Activated CD8-positive, alpha-beta memory T cell treated with anti-CD3 and anti-CD28 coated beads, Interleukin-2, amount 10 ng/mL, durations not matched to agents 7 days and 5 days (primary cell): ENCODE results near the gene CARD16. TPM values are rescaled to one million over a fixed set of nuclear protein-coding genes. Genes with fewer than 3 reads are reported as not detected.
"Not testable (repeated sequence)": the region's sequence is repeated elsewhere in the genome, so short reads cannot be mapped to it uniquely, and the experiment has no call there.

ENCODE experiments used
- ATAC-seq: fragments of 150-1000 bp; cut with Tn5 transposase; one replicate; pipeline ENCODE4 v1.10.0; 2021; ENCODE audit warnings: moderate library complexity
- CTCF ChIA-PET: fragments of 350-600 bp; sonication (Branson Sonifier 250); formaldehyde crosslinking; loops from one replicate; lab custom pipeline; 2021; ENCODE audit warnings: antibody characterized with exemption; lab: Charles Lee
- DNase-seq: peaks from one replicate; pipeline ENCODE4 v3.0.0-alpha.2; 2020
- H3K27ac Mint-ChIP-seq: one replicate; pipeline ENCODE4 v1.8.0; 2021; ENCODE audit warnings: mild to moderate bottlenecking, mixed read lengths
- H3K27me3 Mint-ChIP-seq: one replicate; pipeline ENCODE4 v1.8.0; 2021; ENCODE audit warnings: mixed read lengths
- H3K36me3 Mint-ChIP-seq: one replicate; pipeline ENCODE4 v1.8.0; 2021; ENCODE audit warnings: mild to moderate bottlenecking, mixed read lengths
- H3K4me1 Mint-ChIP-seq: one replicate; pipeline ENCODE4 v1.8.0; 2021; ENCODE audit warnings: mixed read lengths
- H3K4me3 Mint-ChIP-seq: one replicate; pipeline ENCODE4 v1.8.0; 2021; ENCODE audit warnings: mild to moderate bottlenecking, moderate library complexity, mixed read lengths
- H3K9me3 Mint-ChIP-seq: one replicate; pipeline ENCODE4 v1.8.0; 2022; ENCODE audit warnings: low read depth, mixed read lengths
- total RNA-seq, 2 experiments: library from RNA; stranded (reverse); gene quantifications; one replicate each; pipeline ENCODE4 v1.2.3, GENCODE V29; 2021

The CARD16 gene
- 10 to 100 TPM; 70.3 to 92.0 TPM for total RNA-seq

- ATAC-seq (peak; percentile 95), DNase-seq (peak; percentile 70)
- CTCF ChIA-PET = interaction anchor here (1.4 kb wide), 1 partner anchor 15 kb away, joined by 3 read pairs; no protein-coding TSS in a partner anchor
- Mint-ChIP-seq H3K27ac (peak within 1 kb of the TSS; percentile 94), H3K4me1 (peaks cover 36% of the 10 kb centered on the region), H3K4me3 (peak within 1 kb of the TSS; percentile 92), H3K36me3 (peaks cover 44% of the 10 kb centered on the region)
- not testable (repeated sequence) for H3K27me3 Mint-ChIP-seq, H3K9me3 Mint-ChIP-seq
These were observed at the start of gene CARD16 for GRCh38 chr11:105044557-105045524. CARD16 (minus strand) TSS chr11:105045335; CDS start chr11:105045297, 38 bp downstream.

GRCh38 chr11:105092256-105093239 lies 47.4 kb upstream of the CARD16 start:
- Mint-ChIP-seq H3K9me3 (no peaks in the 10 kb centered on the region), H3K4me1 (peaks cover 11% of the 10 kb centered on the region)

GRCh38 chr11:105081412-105082150 lies 36.4 kb upstream of the CARD16 start:
- H3K9me3 Mint-ChIP-seq = no peaks in the 10 kb centered on the region
- H3K27me3 Mint-ChIP-seq = peaks cover 11% of the 10 kb centered on the region
- DNase-seq (no peak), ATAC-seq (no peak)
- CTCF ChIA-PET = interaction anchor here (1.3 kb wide), 1 partner anchor 12 kb away, joined by 3 read pairs; no protein-coding TSS in a partner anchor
- no peak overlapping the region for H3K27ac Mint-ChIP-seq
- peaks cover 4% of the 10 kb centered on the region for H3K36me3 Mint-ChIP-seq
- peaks cover 30% of the 10 kb centered on the region for H3K4me1 Mint-ChIP-seq
- H3K4me3 Mint-ChIP-seq = no peak overlapping the region

More at GRCh38 chr11:105092256-105093239, 47.4 kb upstream of the CARD16 start:
- Mint-ChIP-seq H3K27me3 (peaks cover 14% of the 10 kb centered on the region), H3K27ac (no peak overlapping the region), H3K4me3 (no peak overlapping the region), H3K36me3 (peaks cover 41% of the 10 kb centered on the region)
- no peak for DNase-seq
- CTCF ChIA-PET = no interaction called here
- no peak for ATAC-seq

GRCh38 chr11:105080171-105080906 lies 35.2 kb upstream of the CARD16 start:
- H3K27me3 Mint-ChIP-seq, H3K4me3 Mint-ChIP-seq, ATAC-seq, H3K36me3 Mint-ChIP-seq, H3K9me3 Mint-ChIP-seq, DNase-seq: not testable (repeated sequence)
- Mint-ChIP-seq H3K27ac (peak overlapping the region; percentile 8), H3K4me1 (peaks cover 30% of the 10 kb centered on the region)
- CTCF ChIA-PET = interaction anchor here (1.3 kb wide), 1 partner anchor 14 kb away, joined by 3 read pairs; no protein-coding TSS in a partner anchor

- Mint-ChIP-seq H3K4me3 (no peak overlapping the region), H3K27me3 (no peaks in the 10 kb centered on the region), H3K27ac (no peak overlapping the region), H3K36me3 (peaks cover 4% of the 10 kb centered on the region), H3K4me1 (peaks cover 30% of the 10 kb centered on the region), H3K9me3 (no peaks in the 10 kb centered on the region)
- DNase-seq = no peak
- ATAC-seq = no peak
- CTCF ChIA-PET = interaction anchor here (1.4 kb wide), 1 partner anchor 18 kb away, joined by 4 read pairs; no protein-coding TSS in a partner anchor
These were observed 33.1 kb upstream of the CARD16 start for GRCh38 chr11:105078283-105078682.

GRCh38 chr11:105077141-105077790 lies 32.1 kb upstream of the CARD16 start:
- Mint-ChIP-seq H3K4me1 (peaks cover 30% of the 10 kb centered on the region), H3K27ac (peak overlapping the region; percentile 34)
- H3K27me3 Mint-ChIP-seq, H3K9me3 Mint-ChIP-seq, CTCF ChIA-PET, H3K4me3 Mint-ChIP-seq, H3K36me3 Mint-ChIP-seq: not testable (repeated sequence)
- DNase-seq = peak; percentile 48
- peak; percentile 57 for ATAC-seq

GRCh38 chr11:105074166-105074530 lies 29.0 kb upstream of the CARD16 start:
- Mint-ChIP-seq H3K9me3 (no peaks in the 10 kb centered on the region), H3K4me3 (no peak overlapping the region), H3K4me1 (peaks cover 34% of the 10 kb centered on the region), H3K36me3 (peaks cover 7% of the 10 kb centered on the region), H3K27me3 (no peaks in the 10 kb centered on the region), H3K27ac (no peak overlapping the region)
- CTCF ChIA-PET = no interaction called here
- no peak for ATAC-seq
- DNase-seq = no peak

GRCh38 chr11:105073456-105074165 lies 28.5 kb upstream of the CARD16 start:
- H3K4me3 Mint-ChIP-seq = no peak overlapping the region
- H3K27ac Mint-ChIP-seq = no peak overlapping the region
- H3K4me1 Mint-ChIP-seq = peaks cover 37% of the 10 kb centered on the region
- no peak for DNase-seq
- no peaks in the 10 kb centered on the region for H3K27me3 Mint-ChIP-seq
- no peaks in the 10 kb centered on the region for H3K9me3 Mint-ChIP-seq
- H3K36me3 Mint-ChIP-seq = peaks cover 11% of the 10 kb centered on the region
- CTCF ChIA-PET = no interaction called here
- no peak for ATAC-seq

- CTCF ChIA-PET, H3K27me3 Mint-ChIP-seq, ATAC-seq, DNase-seq, H3K36me3 Mint-ChIP-seq, H3K27ac Mint-ChIP-seq, H3K4me3 Mint-ChIP-seq, H3K9me3 Mint-ChIP-seq: not testable (repeated sequence)
- peaks cover 32% of the 10 kb centered on the region for H3K4me1 Mint-ChIP-seq
These were observed 26.9 kb upstream of the CARD16 start for GRCh38 chr11:105072080-105072479.

- H3K27ac Mint-ChIP-seq = peak overlapping the region; percentile 82
- peak; percentile 47 for ATAC-seq
- H3K4me1 Mint-ChIP-seq = peaks cover 27% of the 10 kb centered on the region
- H3K27me3 Mint-ChIP-seq = no peaks in the 10 kb centered on the region
- H3K4me3 Mint-ChIP-seq = peak overlapping the region; percentile 75
- H3K9me3 Mint-ChIP-seq = no peaks in the 10 kb centered on the region
- CTCF ChIA-PET = no interaction called here
- H3K36me3 Mint-ChIP-seq = peaks cover 11% of the 10 kb centered on the region
- DNase-seq = no peak
These were observed 26.1 kb upstream of the CARD16 start for GRCh38 chr11:105071089-105071732.

- no peak for DNase-seq
- ATAC-seq = peak; percentile 57
- H3K4me3 Mint-ChIP-seq = peak overlapping the region; percentile 75
- H3K27ac Mint-ChIP-seq = peak overlapping the region; percentile 82
- no peaks in the 10 kb centered on the region for H3K27me3 Mint-ChIP-seq
- CTCF ChIA-PET = no interaction called here
- no peaks in the 10 kb centered on the region for H3K9me3 Mint-ChIP-seq
- H3K4me1 Mint-ChIP-seq = peaks cover 27% of the 10 kb centered on the region
- peaks cover 14% of the 10 kb centered on the region for H3K36me3 Mint-ChIP-seq
These were observed 25.2 kb upstream of the CARD16 start for GRCh38 chr11:105070306-105070705.
